ENCODE measurements around the gene REC114.
"Not testable (repeated sequence)": the region's sequence is repeated elsewhere in the genome, so short reads cannot be mapped to it uniquely, and the experiment has no call there.

REC114 gene

GRCh38 chr15:73442968-73443367 is at the start of gene REC114:
Gene REC114 (plus strand): TSS chr15:73443164. CDS start chr15:73443186, 22 bp downstream.
- no peak for DNase-seq (ENCODE audit: low spot score)

GRCh38 chr15:73393336-73393735 is 49.6 kb upstream of the REC114 start:
- no peak for DNase-seq (ENCODE audit: low spot score)

- no peak for DNase-seq (ENCODE audit: low spot score)
Measured at GRCh38 chr15:73394782-73395181, 48.2 kb upstream of the REC114 start.

GRCh38 chr15:73395671-73396070 is 47.3 kb upstream of the REC114 start:
- DNase-seq (ENCODE audit: low spot score) = no peak

GRCh38 chr15:73397461-73397860 is 45.5 kb upstream of the REC114 start:
- DNase-seq (ENCODE audit: low spot score) = no peak

GRCh38 chr15:73398861-73399260 is 44.1 kb upstream of the REC114 start:
- DNase-seq (ENCODE audit: low spot score) = no peak

- not testable (repeated sequence) for DNase-seq (ENCODE audit: low spot score)
Measured at GRCh38 chr15:73400222-73400621, 42.7 kb upstream of the REC114 start.

- DNase-seq (ENCODE audit: low spot score) = no peak
Measured at GRCh38 chr15:73403171-73403570, 39.8 kb upstream of the REC114 start.

- no peak for DNase-seq (ENCODE audit: low spot score)
Measured at GRCh38 chr15:73414876-73415275, 28.1 kb upstream of the REC114 start.

GRCh38 chr15:73424506-73424905 is 18.5 kb upstream of the REC114 start:
- no peak for DNase-seq (ENCODE audit: low spot score)

GRCh38 chr15:73425510-73425909 is 17.5 kb upstream of the REC114 start:
- no peak for DNase-seq (ENCODE audit: low spot score)

GRCh38 chr15:73426323-73426994 is 16.5 kb upstream of the REC114 start:
- no peak for DNase-seq (ENCODE audit: low spot score)

- DNase-seq (ENCODE audit: low spot score) = not testable (repeated sequence)
Measured at GRCh38 chr15:73431329-73431728, 11.6 kb upstream of the REC114 start.

GRCh38 chr15:73433873-73434272 is 9.1 kb upstream of the REC114 start:
- no peak for DNase-seq (ENCODE audit: low spot score)

GRCh38 chr15:73436613-73437012 is 6.4 kb upstream of the REC114 start:
- no peak for DNase-seq (ENCODE audit: low spot score)

- no peak for DNase-seq (ENCODE audit: low spot score)
Measured at GRCh38 chr15:73437543-73438109, 5.3 kb upstream of the REC114 start.

- no peak for DNase-seq (ENCODE audit: low spot score)
Measured at GRCh38 chr15:73438651-73439050, 4.3 kb upstream of the REC114 start.

- DNase-seq (ENCODE audit: low spot score) = no peak
Measured at GRCh38 chr15:73440571-73440970, 2.4 kb upstream of the REC114 start.

GRCh38 chr15:73442421-73442820 is 543 bp upstream of the REC114 start:
- no peak for DNase-seq (ENCODE audit: low spot score)

- not testable (repeated sequence) for DNase-seq (ENCODE audit: low spot score)
Measured at GRCh38 chr15:73447471-73447870, 4.5 kb downstream of the REC114 start.

GRCh38 chr15:73448158-73448758 is 5.3 kb downstream of the REC114 start:
- DNase-seq (ENCODE audit: low spot score) = not testable (repeated sequence)

- DNase-seq (ENCODE audit: low spot score) = not testable (repeated sequence)
Measured at GRCh38 chr15:73449980-73450379, 7.0 kb downstream of the REC114 start.

- DNase-seq (ENCODE audit: low spot score) = no peak
Measured at GRCh38 chr15:73454096-73454495, 11.1 kb downstream of the REC114 start.

- DNase-seq (ENCODE audit: low spot score) = no peak
Measured at GRCh38 chr15:73455876-73456275, 12.9 kb downstream of the REC114 start.
